GM18505 (cell line): ENCODE data around the gene PLEKHM3.

Experiments used
- ATAC-seq: cut with Tn5 transposase; IDR thresholded peaks from one replicate; pipeline ENCODE4 v1.9.1; 2021; ENCODE audit not compliant: unreplicated experiment
- POLR2A ChIP-seq: IDR thresholded peaks from 4 replicates; pipeline ENCODE4 v1.6.1; 2011; ENCODE audit warnings: borderline replicate concordance; ENCODE audit not compliant: insufficient read depth, insufficient read length; ENCODE audit errors: extremely low read depth

Gene PLEKHM3

DNA sequence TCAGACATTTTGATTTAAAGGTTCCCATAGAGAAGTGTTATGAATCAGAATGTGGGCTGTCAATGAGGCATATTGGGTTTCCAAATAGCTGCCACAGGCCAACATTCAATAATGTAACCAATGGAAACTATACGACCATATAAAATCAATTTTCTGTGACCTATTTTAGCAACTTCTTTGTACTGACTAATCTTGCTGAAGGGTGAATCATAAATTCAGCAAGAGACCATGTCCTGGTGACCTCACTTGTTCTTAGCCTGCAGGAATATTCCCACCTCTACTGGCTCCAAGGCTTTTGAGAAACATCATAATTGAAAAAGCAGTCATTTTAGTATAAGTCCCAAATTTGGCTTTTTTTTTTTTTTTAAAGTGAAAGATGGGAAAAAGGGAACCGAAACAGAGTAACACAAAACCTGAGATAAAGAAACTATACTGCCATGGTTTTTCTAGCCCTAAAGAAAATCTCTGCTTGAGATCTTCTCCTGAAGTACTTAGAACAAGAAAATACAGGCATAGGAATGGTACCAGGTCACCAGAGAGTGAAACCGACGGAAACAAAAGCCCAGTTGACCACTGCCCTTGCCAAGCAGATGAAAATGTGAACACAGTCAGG lies 32.1 kb downstream of the PLEKHM3 start:
- TF ChIP-seq POLR2A: no peak
- ATAC-seq: peak; percentile 51

GRCh38 chr2:207991944-207992343 lies 33.4 kb downstream of the PLEKHM3 start:
- no peak for ATAC-seq
- TF ChIP-seq POLR2A: no peak

DNA sequence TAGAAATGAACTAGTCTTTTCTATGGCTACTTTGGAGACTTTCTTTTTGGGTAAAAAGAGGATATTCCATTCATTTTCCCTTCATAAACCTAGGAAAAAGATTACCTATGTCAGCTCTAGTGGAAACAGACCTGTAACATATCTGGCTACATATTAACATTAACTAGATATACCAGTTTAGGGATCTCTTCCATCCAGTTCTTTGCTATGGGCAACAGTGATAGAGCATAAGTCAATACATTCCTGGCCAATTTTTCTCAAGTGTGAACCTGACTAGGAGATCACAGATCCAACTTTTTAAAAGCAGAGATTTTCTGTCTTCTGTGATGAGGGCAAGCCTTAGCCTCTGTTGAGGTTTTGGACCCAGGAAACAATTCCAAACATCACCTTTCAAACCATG lies 34.5 kb downstream of the PLEKHM3 start:
- ATAC-seq: no peak
- no peak for TF ChIP-seq POLR2A

GRCh38 chr2:207988975-207989374 lies 36.4 kb downstream of the PLEKHM3 start:
- ATAC-seq: no peak
- TF ChIP-seq POLR2A: no peak

DNA sequence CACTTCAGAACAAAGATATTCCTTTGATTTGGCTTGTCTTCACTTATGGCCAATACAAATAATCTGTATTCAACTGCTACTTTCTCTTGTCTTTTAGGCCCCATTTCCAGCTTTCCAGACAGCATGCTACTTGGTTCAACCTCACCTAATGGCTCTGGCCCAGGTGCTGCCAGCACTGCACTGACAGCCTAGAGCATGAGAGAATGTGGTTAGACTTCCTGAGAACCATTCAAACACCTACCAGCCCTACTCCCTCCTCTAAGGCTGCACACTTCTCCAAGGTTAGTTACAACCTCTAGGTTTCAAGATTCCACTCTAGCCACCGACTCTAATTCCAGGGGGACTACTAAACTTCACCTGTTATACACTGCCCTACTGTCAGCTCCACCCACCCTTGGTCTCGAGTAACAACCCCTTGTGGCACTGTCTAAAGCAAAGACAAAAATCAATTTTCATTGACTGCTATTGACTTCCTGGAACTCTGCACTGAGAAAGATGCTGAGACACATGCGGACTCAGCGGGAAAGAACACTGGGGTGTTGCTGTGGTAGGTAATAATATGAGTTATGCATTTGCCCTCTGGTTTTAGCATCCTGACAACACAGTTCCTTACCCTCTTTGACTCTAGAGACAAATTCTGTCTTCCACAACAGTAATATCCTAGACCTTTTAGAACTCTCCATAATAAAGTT lies 38.2 kb downstream of the PLEKHM3 start:
- ATAC-seq: no peak
- TF ChIP-seq POLR2A: no peak

DNA sequence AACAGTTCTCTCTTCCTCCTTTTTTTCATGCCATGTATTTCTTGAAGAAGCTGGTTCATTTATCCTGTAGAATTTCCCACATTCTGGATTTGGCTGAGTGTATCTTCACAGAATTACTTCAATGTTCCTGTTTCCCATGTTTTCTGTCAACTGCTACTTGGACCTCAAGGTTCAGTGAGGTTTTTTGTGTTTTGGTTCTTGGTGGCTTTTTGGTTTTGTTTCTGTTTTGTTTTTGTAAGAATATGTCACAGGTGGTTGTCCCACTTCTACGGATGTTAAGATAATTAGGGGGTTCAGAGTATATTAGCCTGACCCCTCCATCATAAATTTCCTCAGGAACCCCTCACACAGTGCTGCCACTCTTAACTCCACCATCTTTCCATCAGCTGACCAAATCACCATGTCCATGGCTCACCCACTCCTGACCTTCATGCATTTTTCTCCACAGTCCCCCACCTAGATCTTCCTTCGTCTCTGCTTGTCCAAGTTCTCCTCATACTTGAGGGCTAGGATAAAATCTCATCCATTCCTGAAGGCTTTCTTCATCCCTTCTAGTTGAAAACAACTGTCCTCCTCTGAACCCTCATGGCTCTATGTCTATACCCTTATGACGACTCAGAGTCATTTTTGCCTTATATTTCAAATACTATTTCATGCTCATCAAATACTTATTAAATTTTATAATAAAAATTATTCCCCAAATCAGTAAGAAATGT lies 40.4 kb downstream of the PLEKHM3 start:
- no peak for ATAC-seq
- no peak for TF ChIP-seq POLR2A

DNA sequence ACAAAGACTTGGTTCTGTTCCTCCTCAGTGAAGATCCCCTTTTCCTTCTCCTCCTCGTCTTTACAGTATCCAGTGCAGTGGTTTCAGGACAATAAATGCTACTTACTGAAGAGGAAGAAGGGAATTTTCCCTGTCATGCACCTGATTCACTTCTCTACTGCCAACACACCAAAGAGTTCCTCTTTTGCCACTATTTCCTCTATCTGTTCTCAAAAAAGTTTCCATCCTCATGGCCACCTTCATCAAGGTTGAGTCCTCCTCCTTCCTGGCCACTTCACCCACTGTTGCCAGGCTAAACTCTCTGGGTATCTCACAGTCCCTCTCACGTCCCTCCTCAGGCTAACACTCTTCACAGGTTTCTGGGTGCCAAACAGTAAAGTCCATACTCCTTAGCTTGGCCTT lies 41.7 kb downstream of the PLEKHM3 start:
- peak; percentile 57 for ATAC-seq
- no peak for TF ChIP-seq POLR2A

- ATAC-seq: no peak
- TF ChIP-seq POLR2A: no peak
Measured at GRCh38 chr2:207978177-207978948, 47.0 kb downstream of the PLEKHM3 start.

GRCh38 chr2:207975921-207976320 lies 49.4 kb downstream of the PLEKHM3 start:
- ATAC-seq: no peak
- no peak for TF ChIP-seq POLR2A

DNA sequence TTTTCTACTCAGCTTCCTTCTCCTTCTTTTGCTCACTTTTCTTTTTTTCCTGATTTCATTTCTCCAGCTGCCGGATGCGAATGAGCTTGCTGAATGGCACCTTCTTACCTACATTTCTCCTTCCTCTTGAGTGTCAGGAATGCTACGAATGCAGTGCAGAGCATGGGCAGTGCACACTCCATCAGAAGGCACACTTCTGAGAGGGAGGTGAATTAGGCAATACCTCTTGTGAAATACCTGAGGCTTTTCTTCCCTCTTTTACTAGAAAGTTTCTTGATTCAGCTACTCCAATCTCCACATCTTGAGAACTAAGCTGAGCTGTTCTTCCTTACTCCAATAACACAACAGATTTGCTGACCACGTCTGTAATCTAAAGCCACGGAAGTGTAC lies 51.1 kb downstream of the PLEKHM3 start:
- ATAC-seq: no peak
- TF ChIP-seq POLR2A: no peak

DNA sequence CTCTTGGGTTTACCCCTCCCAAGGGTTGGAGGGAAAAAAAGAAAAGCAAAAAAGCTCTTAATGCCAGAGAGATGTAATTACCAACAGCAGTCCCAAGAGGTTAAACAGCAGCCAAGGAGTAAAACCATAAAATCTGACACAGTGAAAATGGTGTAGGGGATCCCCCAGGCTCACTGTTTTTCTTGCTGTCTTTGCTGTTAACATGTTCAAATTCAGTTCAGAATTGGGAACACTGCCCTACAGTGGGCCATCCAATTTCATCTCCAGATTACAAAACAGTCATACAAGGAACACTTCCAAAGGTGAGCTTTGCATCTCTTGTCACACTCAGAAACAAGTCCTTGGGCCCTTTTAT lies 54.5 kb downstream of the PLEKHM3 start:
- no peak for TF ChIP-seq POLR2A
- ATAC-seq: no peak

GRCh38 chr2:207970147-207970825 lies 55.0 kb downstream of the PLEKHM3 start:
- no peak for ATAC-seq
- no peak for TF ChIP-seq POLR2A

- ATAC-seq: no peak
- TF ChIP-seq POLR2A: no peak
Measured at GRCh38 chr2:207969249-207969648, 56.1 kb downstream of the PLEKHM3 start.
